ENCODE results near the gene SGPP2. TPM values are rescaled to one million over a fixed set of nuclear protein-coding genes. Genes with fewer than 3 reads are reported as not detected.

SGPP2 gene
- total RNA-seq, 1 experiment from 2014 or later: 0.09 TPM

GRCh38 chr2:222603501-222603900 is 179.2 kb downstream of the SGPP2 start:
- intact Hi-C loops (cut with micrococcal nuclease; ENCODE audit: unreplicated experiment): no loop called here
- ChIA-PET CTCF (no interaction called here), POLR2A (ENCODE audit: low non-redundant PET) (no interaction called here)
- no peak overlapping the region for H3K27ac ChIP-seq (ENCODE audit: low read depth, low read length, poor library complexity, severe bottlenecking)
- no peak overlapping the region for H3K4me3 ChIP-seq (ENCODE audit: low read depth, low read length, poor library complexity, severe bottlenecking)
- no peaks in the 10 kb centered on the region for H3K27me3 ChIP-seq (replicated peaks; ENCODE audit: insufficient read depth, low read depth, low read length, poor library complexity)
- H3K4me1 ChIP-seq (ENCODE audit: insufficient read depth, low read length, poor library complexity, severe bottlenecking): no peaks in the 10 kb centered on the region
- TF ChIP-seq EZH2 (IDR thresholded peaks at IDR 0.05; ENCODE audit: borderline replicate concordance, low read depth, low read length, poor library complexity, severe bottlenecking): no peak
- TF ChIP-seq CTCF (conservative IDR thresholded peaks at IDR 0.05; ENCODE audit: low read depth, low read length): no peak
- no peaks in the 10 kb centered on the region for H3K9me3 ChIP-seq (ENCODE audit: low read depth, low read length, poor library complexity, severe bottlenecking)
- no peak for DNase-seq (ENCODE audit: low spot score)
- BruUV-seq (replicated peaks): no TSS peak
- H3K36me3 ChIP-seq (ENCODE audit: insufficient read depth, low read length, poor library complexity, severe bottlenecking): peaks cover 28% of the 10 kb centered on the region

GRCh38 chr2:222604749-222605515 is 180.6 kb downstream of the SGPP2 start:
- no TSS peak for BruUV-seq (replicated peaks)
- no peak overlapping the region for H3K27ac ChIP-seq (ENCODE audit: low read depth, low read length, poor library complexity, severe bottlenecking)
- DNase-seq (ENCODE audit: low spot score): no peak
- no peak overlapping the region for H3K4me3 ChIP-seq (ENCODE audit: low read depth, low read length, poor library complexity, severe bottlenecking)
- no peak for TF ChIP-seq EZH2 (IDR thresholded peaks at IDR 0.05; ENCODE audit: borderline replicate concordance, low read depth, low read length, poor library complexity, severe bottlenecking)
- no peak for TF ChIP-seq CTCF (conservative IDR thresholded peaks at IDR 0.05; ENCODE audit: low read depth, low read length)
- POLR2A ChIA-PET (ENCODE audit: low non-redundant PET): interaction anchor here (0.7 kb wide), 1 partner anchor 472 kb away, joined by 18 read pairs; no protein-coding TSS in a partner anchor
- H3K36me3 ChIP-seq (ENCODE audit: insufficient read depth, low read length, poor library complexity, severe bottlenecking): peaks cover 14% of the 10 kb centered on the region
- H3K9me3 ChIP-seq (ENCODE audit: low read depth, low read length, poor library complexity, severe bottlenecking): no peaks in the 10 kb centered on the region
- H3K4me1 ChIP-seq (ENCODE audit: insufficient read depth, low read length, poor library complexity, severe bottlenecking): peaks cover 7% of the 10 kb centered on the region
- CTCF ChIA-PET: interaction anchor here (0.6 kb wide), 2 partner anchors 115 to 287 kb away, joined by 4 to 5 read pairs; no protein-coding TSS in a partner anchor
- H3K27me3 ChIP-seq (replicated peaks; ENCODE audit: insufficient read depth, low read depth, low read length, poor library complexity): no peaks in the 10 kb centered on the region
- intact Hi-C loops (cut with micrococcal nuclease; ENCODE audit: unreplicated experiment): no loop called here

GRCh38 chr2:222606306-222606705 is 182.0 kb downstream of the SGPP2 start:
- no peak for DNase-seq (ENCODE audit: low spot score)
- ChIA-PET CTCF (no interaction called here), POLR2A (ENCODE audit: low non-redundant PET) (no interaction called here)
- Histone ChIP-seq H3K36me3 (ENCODE audit: insufficient read depth, low read length, poor library complexity, severe bottlenecking) (peaks cover 20% of the 10 kb centered on the region), H3K27me3 (replicated peaks; ENCODE audit: insufficient read depth, low read depth, low read length, poor library complexity) (no peaks in the 10 kb centered on the region), H3K9me3 (ENCODE audit: low read depth, low read length, poor library complexity, severe bottlenecking) (no peaks in the 10 kb centered on the region), H3K27ac (ENCODE audit: low read depth, low read length, poor library complexity, severe bottlenecking) (no peak overlapping the region), H3K4me1 (ENCODE audit: insufficient read depth, low read length, poor library complexity, severe bottlenecking) (peaks cover 7% of the 10 kb centered on the region), H3K4me3 (ENCODE audit: low read depth, low read length, poor library complexity, severe bottlenecking) (no peak overlapping the region)
- intact Hi-C loops (cut with micrococcal nuclease; ENCODE audit: unreplicated experiment): no loop called here
- TF ChIP-seq CTCF (conservative IDR thresholded peaks at IDR 0.05; ENCODE audit: low read depth, low read length) (no peak), EZH2 (IDR thresholded peaks at IDR 0.05; ENCODE audit: borderline replicate concordance, low read depth, low read length, poor library complexity, severe bottlenecking) (no peak)
- BruUV-seq (replicated peaks): no TSS peak
